ENCODE measurements around the gene PLPP3. TPM values are rescaled to one million over a fixed set of nuclear protein-coding genes. Genes with fewer than 3 reads are reported as not detected.

The PLPP3 gene
- total and polyA plus RNA-seq, 2 of the 8 experiments (the other 6 are each of a cell fraction or from before 2014, with no cell fraction given) = 33.2 to 42.0 TPM

DNA sequence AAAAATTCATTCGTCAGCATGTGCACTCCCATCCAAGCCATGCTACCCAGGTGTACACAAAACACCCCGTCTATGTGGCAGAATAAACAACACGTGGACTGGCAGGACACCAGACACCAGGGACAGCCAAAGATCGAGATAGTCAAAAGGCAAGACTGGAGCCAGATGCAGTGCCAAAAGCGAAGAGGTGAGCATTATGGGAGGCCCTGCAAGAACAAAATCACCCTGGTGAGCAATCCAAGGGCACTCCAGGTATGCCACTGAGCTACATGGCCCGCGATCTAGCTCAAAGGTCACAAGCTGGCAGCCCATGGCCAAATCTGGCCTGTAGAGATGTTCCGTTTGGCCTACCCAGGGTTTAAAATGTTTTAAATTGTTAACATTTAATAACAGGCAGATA is 33.7 kb downstream of the PLPP3 start:
- H3K4me1 ChIP-seq (replicated peaks in 1 of 4; ENCODE audit: control insufficient read depth in 3 of 4, insufficient read depth in 4 of 4, low read length in 3 of 4) = peaks cover 13 to 50% (median 35%) of the 10 kb centered on the region in 4 experiments; a peak in 6 of 7 replicates
- POLR2A ChIA-PET (ENCODE audit: partially characterized antibody) = interaction anchor here (2.2 kb wide), 1 partner anchor 10 kb away, joined by 12 read pairs; no protein-coding TSS in a partner anchor
- peak overlapping the region; percentile 58; the same call in 1 of the 2 replicates for H2BK5ac ChIP-seq (ENCODE audit: low read depth, low read length)
- H2BK12ac ChIP-seq (ENCODE audit: low read depth, low read length) = peak overlapping the region; percentile 56; the same call in 1 of the 2 replicates
- CTCF ChIA-PET (ENCODE audit: partially characterized antibody) = interaction anchor here (1.0 to 1.1 kb wide), 2 partner anchors 32 to 110 kb away, joined by 4 read pairs; no protein-coding TSS in a partner anchor
- H3K9me3 ChIP-seq (ENCODE audit: insufficient read depth in 2 of 2, low read depth in 1 of 2, low read length in 1 of 2) = no peaks in the 10 kb centered on the region
- H3K79me2 ChIP-seq (ENCODE audit: control insufficient read depth in 1 of 2, insufficient read depth in 2 of 2, low read length in 2 of 2) = peaks cover 33 to 88% of the 10 kb centered on the region in 2 experiments; a peak in 3 of 4 replicates
- H4K5ac ChIP-seq (ENCODE audit: insufficient read length, low read depth, low read length) = no peak overlapping the region
- H3K79me1 ChIP-seq (ENCODE audit: low read depth, low read length) = peaks cover 3% of the 10 kb centered on the region; the same call in 1 of the 2 replicates
- H4K91ac ChIP-seq (replicated peaks; ENCODE audit: insufficient read length, low read length) = peak overlapping the region; percentile 59
- no peaks in the 10 kb centered on the region for H3K23me2 ChIP-seq (ENCODE audit: low read depth, low read length)
- no peak overlapping the region for H3K4me2 ChIP-seq (ENCODE audit: insufficient read depth in 1 of 2, low read depth in 2 of 2, low read length in 2 of 2)
- no peaks in the 10 kb centered on the region for H4K20me1 ChIP-seq (replicated peaks in 1 of 2; ENCODE audit: control insufficient read depth in 1 of 2, insufficient read depth in 2 of 2, low read length in 2 of 2)
- H3K36me3 ChIP-seq (ENCODE audit: control insufficient read depth in 2 of 4, insufficient read depth in 4 of 4, low read length in 3 of 4) = peaks cover 0 to 11% (median 1%) of the 10 kb centered on the region in 4 experiments; a peak in 3 of 8 replicates
- H3K23ac ChIP-seq (ENCODE audit: insufficient read length) = no peak overlapping the region
- no peak overlapping the region for H3K56ac ChIP-seq (replicated peaks; ENCODE audit: insufficient read length, low read depth, low read length)
- H4K8ac ChIP-seq (ENCODE audit: extremely low read depth, insufficient read depth, low read length) = no peak overlapping the region; the same call in 1 of the 2 replicates
- H2BK120ac ChIP-seq (replicated peaks; ENCODE audit: low read depth, low read length) = no peak overlapping the region
- H2BK15ac ChIP-seq (ENCODE audit: low read length) = peak overlapping the region; percentile 73; the same call in 1 of the 2 replicates
- H3K4me3 ChIP-seq (ENCODE audit: extremely low read depth in 1 of 4, insufficient read depth in 2 of 4, low read depth in 3 of 4, low read length in 4 of 4) = no peak overlapping the region
- H3K9ac ChIP-seq (replicated peaks in 1 of 4; ENCODE audit: extremely low read depth in 1 of 4, low read depth in 3 of 4, low read length in 3 of 4) = no peak overlapping the region
- H2AK5ac ChIP-seq (ENCODE audit: low read depth, low read length) = peak overlapping the region; percentile 87; the same call in 1 of the 2 replicates
- 84% methylated on average over 8 of the region's 8 CpGs; no CpG with 5 or more reads in 1 of the 2 experiments for WGBS, 2 experiments (ENCODE audit: extremely low coverage in 1 of 2, insufficient coverage in 1 of 2, insufficient read length in 1 of 2, insufficient replicate concordance in 2 of 2, low coverage in 1 of 2, low lambda C conversion rate in 2 of 2, missing lambda C conversion rate in 1 of 2)
- peak overlapping the region; percentile 56; the same call in 1 of the 2 replicates for H3K27ac ChIP-seq (ENCODE audit: low read depth, low read length)
- H3K27me3 ChIP-seq (replicated peaks in 1 of 4; ENCODE audit: control insufficient read depth in 3 of 4, extremely low read depth in 1 of 4, insufficient read depth in 3 of 4, low read length in 3 of 4) = no peaks in the 10 kb centered on the region
- FAIRE-seq (no peak), DNase-seq (ENCODE audit: low read depth in 1 of 2, low spot score in 2 of 2) (no peak)
- no peak overlapping the region for H3K4ac ChIP-seq (replicated peaks; ENCODE audit: insufficient read length, low read depth, low read length)
- H3K14ac ChIP-seq (ENCODE audit: insufficient read length) = no peak overlapping the region
- no peak overlapping the region for H2AFZ ChIP-seq (ENCODE audit: low read length)
- H3K18ac ChIP-seq (ENCODE audit: extremely low read depth, low read length) = peak overlapping the region; percentile 4; the same call in 1 of the 2 replicates
- no peak overlapping the region for H2BK20ac ChIP-seq (ENCODE audit: low read length)
- TF ChIP-seq KDM4A (IDR thresholded peaks at IDR 0.05; ENCODE audit: low read depth, low read length, severe bottlenecking) (no peak), TCF12 (IDR thresholded peaks at IDR 0.05; ENCODE audit: low read depth, low read length) (no peak), BCL11A (IDR thresholded peaks at IDR 0.05; ENCODE audit: low read depth in 2 of 2, low read length in 2 of 2) (no peak), RFX5 (IDR thresholded peaks at IDR 0.05; ENCODE audit: borderline replicate concordance, low read depth, low read length) (no peak), SIN3A (conservative IDR thresholded peaks at IDR 0.05 in 1 of 2, IDR thresholded peaks at IDR 0.05 in 1 of 2; ENCODE audit: low read depth in 1 of 2, low read length in 2 of 2) (no peak), SUZ12 (IDR thresholded peaks at IDR 0.05; ENCODE audit: low read length) (no peak), TEAD4 (IDR thresholded peaks at IDR 0.05; ENCODE audit: low read depth, low read length) (no peak), PHF8 (conservative IDR thresholded peaks at IDR 0.05; ENCODE audit: low read depth, low read length) (no peak), BRCA1 (IDR thresholded peaks at IDR 0.05; ENCODE audit: low read depth, low read length) (no peak), SAP30 (IDR thresholded peaks at IDR 0.05; ENCODE audit: insufficient read depth, insufficient replicate concordance, low read length) (no peak), CBX5 (IDR thresholded peaks at IDR 0.05; ENCODE audit: low read depth, low read length) (no peak), SRF (IDR thresholded peaks at IDR 0.05; ENCODE audit: low read depth, low read length) (no peak), SP1 (IDR thresholded peaks at IDR 0.05; ENCODE audit: low read depth, low read length) (no peak), ASH2L (IDR thresholded peaks at IDR 0.05; ENCODE audit: low read length) (no peak)

Measured in H1 (cell line).